ENCODE measurements around the gene RAB32.

The RAB32 gene

GRCh38 chr6:146601352-146601751 lies 57.7 kb downstream of the RAB32 start:
- no peak for ATAC-seq
- H3K27me3 Mint-ChIP-seq: peaks cover 31% of the 10 kb centered on the region
- H3K9me3 Mint-ChIP-seq: no peaks in the 10 kb centered on the region
- H3K27ac Mint-ChIP-seq: no peak overlapping the region
- no peak overlapping the region for H3K4me3 Mint-ChIP-seq
- peaks cover 9% of the 10 kb centered on the region for H3K4me1 Mint-ChIP-seq
- DNase-seq: no peak

GRCh38 chr6:146602526-146602925 lies 58.9 kb downstream of the RAB32 start:
- peaks cover 31% of the 10 kb centered on the region for H3K27me3 Mint-ChIP-seq
- peaks cover 0 to 6% of the 10 kb centered on the region in 2 donors for H3K9me3 Mint-ChIP-seq
- H3K4me1 Mint-ChIP-seq: peaks cover 9% of the 10 kb centered on the region
- no peak overlapping the region for H3K4me3 Mint-ChIP-seq
- no peak for DNase-seq
- ATAC-seq: no peak
- no peak overlapping the region for H3K27ac Mint-ChIP-seq
